Colonic mucosa (tissue), 4 donors: ENCODE results near the gene RMDN3. TPM values are rescaled to one million over a fixed set of nuclear protein-coding genes. Genes with fewer than 3 reads are reported as not detected.

ENCODE experiments used
- DNase-seq: peaks from one replicate; pipeline ENCODE4 v3.0.0-alpha.2; 2020
- H3K27ac ChIP-seq: fragments of 200-600 bp; one replicate; pipeline ENCODE4 v1.8.0; 2021
- H3K27me3 ChIP-seq: fragments of 200-600 bp; one replicate; pipeline ENCODE4 v1.8.0; 2021
- H3K36me3 ChIP-seq: fragments of 200-600 bp; one replicate; pipeline ENCODE4 v1.8.0; 2021
- H3K4me1 ChIP-seq: fragments of 200-600 bp; one replicate; pipeline ENCODE4 v1.8.0; 2021; ENCODE audit warnings: mild to moderate bottlenecking
- H3K4me3 ChIP-seq: fragments of 200-600 bp; one replicate; pipeline ENCODE4 v1.8.0; 2021
- H3K9ac ChIP-seq, 2 donors: one replicate each; pipeline ENCODE4 v1.7.0; 2013; ENCODE audit warnings: control low read depth in 2 of 2, low read depth in 2 of 2, low read length in 2 of 2
- H3K9me3 ChIP-seq: fragments of 200-600 bp; one replicate; pipeline ENCODE4 v1.8.0; 2021
- CTCF ChIP-seq: fragments of 200-600 bp; IDR thresholded peaks from one replicate; pipeline ENCODE4 v1.8.0; 2022; ENCODE audit warnings: antibody characterized with exemption, mild to moderate bottlenecking
- intact Hi-C: fragments of 100-400 bp; cut with DNase I; formaldehyde crosslinking; loops from one replicate; pipeline ENCODE4 v1.14.1; 2022
- total RNA-seq, 2 donors: library from RNA; stranded (reverse); fragmentation: NEBNext Ultra II Directional in 1 of 2; extraction: Animal tissue kit (Norgen Biotek cat#: 25700) in 1 of 2; gene quantifications; one replicate each; pipeline ENCODE4 v1.2.1, GENCODE V29; 2021
- donor health status: healthy.
- donor health status: DM: no; HTN: no; CAD: no.
- donor health status: DM: no; HTN: no; CAD: no.

Gene RMDN3
- total RNA-seq, 2 donors from 2014 or later = 31.1 to 49.1 TPM

DNA sequence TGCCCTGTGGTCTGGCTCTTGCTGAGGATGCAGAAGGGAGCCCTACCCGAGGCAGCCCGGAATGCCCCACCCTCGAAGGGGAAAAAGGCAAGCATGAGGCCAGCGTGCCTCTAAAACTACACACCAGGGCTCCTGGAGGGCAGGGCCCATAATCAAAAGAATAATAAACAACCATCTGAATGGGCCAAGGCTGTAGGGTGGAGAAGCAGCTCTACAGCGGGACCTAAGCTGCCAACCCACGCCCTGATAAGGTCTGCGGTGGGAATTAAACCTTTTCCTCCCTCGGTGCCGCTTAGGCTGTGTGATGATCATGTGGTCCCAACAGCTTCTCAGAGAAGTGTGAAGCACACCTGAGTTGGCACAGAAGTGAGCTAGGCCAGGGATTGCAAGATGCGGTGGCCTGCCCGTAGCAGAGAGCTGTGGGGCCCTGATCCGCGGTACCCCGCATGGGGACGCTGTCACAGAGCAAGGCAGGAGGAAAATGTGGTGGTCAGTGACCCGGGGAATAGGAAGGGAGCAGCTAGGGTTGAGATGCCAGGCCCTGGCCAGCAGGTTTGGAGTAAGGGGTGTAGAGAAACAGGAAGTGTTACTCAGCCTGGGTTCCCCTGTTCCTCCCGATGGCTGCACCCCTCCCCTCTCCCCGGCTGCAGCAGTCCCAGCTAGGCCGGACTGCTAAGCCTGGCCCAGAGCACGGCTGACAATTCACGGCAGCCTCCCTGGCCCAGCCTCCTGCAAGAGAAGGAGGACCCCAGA, 13.6 kb upstream of the RMDN3 start:
- Histone ChIP-seq H3K4me3 (peak overlapping the region; percentile 0), H3K9ac (peak overlapping the region; percentile 39 to 66), H3K27me3 (no peaks in the 10 kb centered on the region), H3K9me3 (no peaks in the 10 kb centered on the region), H3K36me3 (no peaks in the 10 kb centered on the region), H3K27ac (peak overlapping the region; percentile 90), H3K4me1 (peaks cover 29% of the 10 kb centered on the region)
- intact Hi-C loops = no loop called here
- no peak for TF ChIP-seq CTCF
- peak; percentile 78 for DNase-seq

GRCh38 chr15:40767838-40768500, 12.9 kb upstream of the RMDN3 start:
- Histone ChIP-seq H3K9ac (peak overlapping the region in 1 of 2 donors; percentile 66), H3K9me3 (no peaks in the 10 kb centered on the region), H3K4me1 (peaks cover 29% of the 10 kb centered on the region), H3K4me3 (no peak overlapping the region), H3K36me3 (no peaks in the 10 kb centered on the region), H3K27me3 (no peaks in the 10 kb centered on the region), H3K27ac (peak overlapping the region; percentile 90)
- TF ChIP-seq CTCF = no peak
- DNase-seq = no peak
- intact Hi-C loops = no loop called here

DNA sequence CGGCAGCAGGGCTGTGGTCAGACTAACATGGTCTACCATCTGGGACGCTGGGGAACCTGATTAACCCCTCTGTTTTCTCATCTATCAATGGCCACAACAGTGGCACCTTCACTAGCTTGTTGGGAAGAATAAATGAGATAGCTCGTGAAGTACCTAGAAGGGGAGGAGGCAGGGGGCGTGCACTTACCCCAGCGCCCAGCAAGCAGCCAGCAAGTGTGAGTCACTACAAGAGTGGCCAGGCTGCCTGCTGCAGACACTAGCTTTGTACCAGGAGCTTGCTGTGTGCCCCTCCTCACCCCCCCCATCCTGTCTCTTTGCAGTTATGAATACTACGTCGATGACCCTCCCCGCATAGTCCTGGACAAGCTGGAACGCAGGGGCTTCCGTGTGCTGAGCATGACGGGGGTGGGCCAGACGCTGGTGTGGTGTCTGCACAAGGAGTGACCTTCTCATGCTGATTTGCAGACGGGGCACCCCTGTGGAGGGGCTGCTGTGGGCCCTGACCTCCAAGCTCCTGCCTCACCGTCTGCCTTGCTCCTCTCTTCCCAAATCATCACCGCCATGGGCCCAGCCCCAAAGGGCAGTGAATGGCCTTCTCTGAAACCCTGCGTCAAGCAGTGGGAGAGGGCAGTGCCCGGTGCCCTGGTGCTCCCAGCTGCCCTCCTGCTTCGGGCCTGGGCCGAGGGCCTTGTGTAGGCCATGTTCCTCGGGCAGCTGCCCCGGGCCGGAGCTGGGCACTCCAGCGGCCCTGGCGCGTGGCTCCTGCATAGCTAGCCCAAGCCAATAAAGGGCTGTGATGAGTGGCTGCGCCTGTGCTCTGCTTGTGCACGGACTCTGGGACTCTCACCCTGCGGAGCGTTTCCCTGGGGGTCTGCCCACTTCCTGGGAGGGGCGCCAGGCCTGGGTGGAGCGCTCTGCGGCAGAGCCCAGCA, 12.1 kb upstream of the RMDN3 start:
- intact Hi-C loops = no loop called here
- peak overlapping the region in 1 of 2 donors; percentile 30 for H3K9ac ChIP-seq
- peak overlapping the region; percentile 90 for H3K27ac ChIP-seq
- H3K4me1 ChIP-seq = peaks cover 29% of the 10 kb centered on the region
- H3K27me3 ChIP-seq = no peaks in the 10 kb centered on the region
- no peaks in the 10 kb centered on the region for H3K9me3 ChIP-seq
- no peaks in the 10 kb centered on the region for H3K36me3 ChIP-seq
- no peak overlapping the region for H3K4me3 ChIP-seq
- DNase-seq = no peak
- no peak for TF ChIP-seq CTCF

GRCh38 chr15:40766194-40766815, 11.3 kb upstream of the RMDN3 start:
- Histone ChIP-seq H3K4me3 (no peak overlapping the region), H3K27me3 (no peaks in the 10 kb centered on the region), H3K9me3 (no peaks in the 10 kb centered on the region), H3K4me1 (peaks cover 29% of the 10 kb centered on the region), H3K9ac (no peak overlapping the region), H3K36me3 (no peaks in the 10 kb centered on the region), H3K27ac (no peak overlapping the region)
- DNase-seq = no peak
- intact Hi-C loops = no loop called here
- no peak for TF ChIP-seq CTCF

DNA sequence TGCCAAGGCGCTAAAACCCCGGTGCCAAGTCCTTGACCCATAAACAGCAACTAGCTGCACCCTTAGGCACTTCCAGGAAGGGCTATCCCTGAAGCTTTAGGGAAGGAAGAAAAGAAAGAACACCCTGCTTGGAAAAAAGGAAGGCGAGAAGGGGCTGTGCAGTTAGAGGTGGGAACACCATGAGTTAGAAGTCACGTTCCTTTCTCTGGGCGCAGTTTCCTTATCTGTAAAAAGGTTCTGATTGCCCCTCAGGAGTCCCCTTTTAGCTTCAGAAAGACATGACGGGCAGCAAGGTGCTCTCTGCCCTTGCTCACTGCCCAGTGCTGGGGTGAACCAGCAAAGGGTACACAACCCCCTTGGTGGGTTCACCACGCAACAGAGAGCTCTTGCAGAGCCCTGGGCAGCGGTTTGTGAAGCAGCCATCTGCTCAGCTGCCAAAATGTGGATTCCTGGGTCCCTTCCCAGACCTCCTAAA, 9.6 kb upstream of the RMDN3 start:
- H3K9ac ChIP-seq = peak overlapping the region; percentile 76 to 94
- no peaks in the 10 kb centered on the region for H3K9me3 ChIP-seq

More for the DNA sequence above, 9.6 kb upstream of the RMDN3 start:
- no peak for DNase-seq
- intact Hi-C loops = no loop called here
- H3K4me1 ChIP-seq = peaks cover 24% of the 10 kb centered on the region
- peak overlapping the region; percentile 88 for H3K27ac ChIP-seq
- H3K36me3 ChIP-seq = no peaks in the 10 kb centered on the region
- no peak for TF ChIP-seq CTCF
- H3K4me3 ChIP-seq = peak overlapping the region; percentile 59
- no peaks in the 10 kb centered on the region for H3K27me3 ChIP-seq
